ENCODE measurements around the gene PODXL.

PODXL gene

GRCh38 chr7:131504157-131504899 is 52.1 kb downstream of the PODXL start:
- Histone ChIP-seq H3K4me2 (no peak overlapping the region), H3K9ac (no peak overlapping the region), H3K4me1 (ENCODE audit: low read depth, poor library complexity, severe bottlenecking) (peaks cover 41% of the 10 kb centered on the region), H3K27ac (no peak overlapping the region), H3K27me3 (ENCODE audit: insufficient read depth, low read depth) (no peaks in the 10 kb centered on the region), H3K79me2 (ENCODE audit: insufficient read depth, low read depth) (no peaks in the 10 kb centered on the region), H4K20me1 (ENCODE audit: insufficient read depth) (no peaks in the 10 kb centered on the region), H3K4me3 (IDR thresholded peaks at IDR 0.05; ENCODE audit: insufficient read depth, low read depth, low read length) (no peak overlapping the region), H3K36me3 (ENCODE audit: insufficient read depth) (no peaks in the 10 kb centered on the region), H2AFZ (ENCODE audit: low read depth) (no peak overlapping the region)
- no peak for TF ChIP-seq CTCF (conservative IDR thresholded peaks at IDR 0.05; ENCODE audit: low read depth, low read length)

- Histone ChIP-seq H3K36me3 (ENCODE audit: insufficient read depth) (no peaks in the 10 kb centered on the region), H4K20me1 (ENCODE audit: insufficient read depth) (no peaks in the 10 kb centered on the region), H3K79me2 (ENCODE audit: insufficient read depth, low read depth) (no peaks in the 10 kb centered on the region), H3K27me3 (ENCODE audit: insufficient read depth, low read depth) (no peaks in the 10 kb centered on the region), H3K9ac (no peak overlapping the region), H3K4me2 (no peak overlapping the region), H3K4me1 (ENCODE audit: low read depth, poor library complexity, severe bottlenecking) (peaks cover 41% of the 10 kb centered on the region), H2AFZ (ENCODE audit: low read depth) (no peak overlapping the region), H3K4me3 (IDR thresholded peaks at IDR 0.05; ENCODE audit: insufficient read depth, low read depth, low read length) (no peak overlapping the region), H3K27ac (no peak overlapping the region)
- TF ChIP-seq CTCF (conservative IDR thresholded peaks at IDR 0.05; ENCODE audit: low read depth, low read length) = no peak
These were observed 52.8 kb downstream of the PODXL start for GRCh38 chr7:131503639-131504038.

GRCh38 chr7:131502810-131503508 is 53.5 kb downstream of the PODXL start:
- H3K27me3 ChIP-seq (ENCODE audit: insufficient read depth, low read depth) = no peaks in the 10 kb centered on the region
- no peak overlapping the region for H3K9ac ChIP-seq
- no peak overlapping the region for H2AFZ ChIP-seq (ENCODE audit: low read depth)
- no peak for TF ChIP-seq CTCF (conservative IDR thresholded peaks at IDR 0.05; ENCODE audit: low read depth, low read length)
- no peak overlapping the region for H3K27ac ChIP-seq
- no peak overlapping the region; the same call in 1 of the 2 replicates for H3K4me2 ChIP-seq
- no peaks in the 10 kb centered on the region for H3K36me3 ChIP-seq (ENCODE audit: insufficient read depth)
- no peak overlapping the region for H3K4me3 ChIP-seq (IDR thresholded peaks at IDR 0.05; ENCODE audit: insufficient read depth, low read depth, low read length)
- no peaks in the 10 kb centered on the region for H3K79me2 ChIP-seq (ENCODE audit: insufficient read depth, low read depth)
- no peaks in the 10 kb centered on the region for H4K20me1 ChIP-seq (ENCODE audit: insufficient read depth)
- peaks cover 37% of the 10 kb centered on the region for H3K4me1 ChIP-seq (ENCODE audit: low read depth, poor library complexity, severe bottlenecking)

- Histone ChIP-seq H3K4me1 (ENCODE audit: low read depth, poor library complexity, severe bottlenecking) (peaks cover 33% of the 10 kb centered on the region), H3K27me3 (ENCODE audit: insufficient read depth, low read depth) (no peaks in the 10 kb centered on the region), H4K20me1 (ENCODE audit: insufficient read depth) (no peaks in the 10 kb centered on the region), H3K36me3 (ENCODE audit: insufficient read depth) (no peaks in the 10 kb centered on the region), H3K4me3 (IDR thresholded peaks at IDR 0.05; ENCODE audit: insufficient read depth, low read depth, low read length) (no peak overlapping the region), H3K4me2 (peak overlapping the region; percentile 59), H3K9ac (no peak overlapping the region), H3K79me2 (ENCODE audit: insufficient read depth, low read depth) (no peaks in the 10 kb centered on the region), H3K27ac (peak overlapping the region; percentile 21; the same call in 1 of the 2 replicates), H2AFZ (ENCODE audit: low read depth) (no peak overlapping the region)
- TF ChIP-seq CTCF (conservative IDR thresholded peaks at IDR 0.05; ENCODE audit: low read depth, low read length) = no peak
These were observed 54.3 kb downstream of the PODXL start for GRCh38 chr7:131501930-131502685.

All from KMS-11 (cell line).